Cardiac ventricle fibroblast (primary cell): Measurements from ENCODE around the gene MAN2B2. TPM values are rescaled to one million over a fixed set of nuclear protein-coding genes. Genes with fewer than 3 reads are reported as not detected.

Experiments
- total RNA-seq: library from RNA; depleted of rRNA; stranded (reverse); fragments of >200 nt; gene quantifications from 2 replicates; pipeline ENCODE4 v1.2.3, GENCODE V29; 2015

The MAN2B2 gene
- total RNA-seq = 35.3 and 46.8 TPM in 2 replicates

GRCh38 chr4:6574747-6575502 lies at the start of gene MAN2B2:
MAN2B2 (plus strand) TSS chr4:6575189; CDS start chr4:6575211, 22 bp downstream.

DNA sequence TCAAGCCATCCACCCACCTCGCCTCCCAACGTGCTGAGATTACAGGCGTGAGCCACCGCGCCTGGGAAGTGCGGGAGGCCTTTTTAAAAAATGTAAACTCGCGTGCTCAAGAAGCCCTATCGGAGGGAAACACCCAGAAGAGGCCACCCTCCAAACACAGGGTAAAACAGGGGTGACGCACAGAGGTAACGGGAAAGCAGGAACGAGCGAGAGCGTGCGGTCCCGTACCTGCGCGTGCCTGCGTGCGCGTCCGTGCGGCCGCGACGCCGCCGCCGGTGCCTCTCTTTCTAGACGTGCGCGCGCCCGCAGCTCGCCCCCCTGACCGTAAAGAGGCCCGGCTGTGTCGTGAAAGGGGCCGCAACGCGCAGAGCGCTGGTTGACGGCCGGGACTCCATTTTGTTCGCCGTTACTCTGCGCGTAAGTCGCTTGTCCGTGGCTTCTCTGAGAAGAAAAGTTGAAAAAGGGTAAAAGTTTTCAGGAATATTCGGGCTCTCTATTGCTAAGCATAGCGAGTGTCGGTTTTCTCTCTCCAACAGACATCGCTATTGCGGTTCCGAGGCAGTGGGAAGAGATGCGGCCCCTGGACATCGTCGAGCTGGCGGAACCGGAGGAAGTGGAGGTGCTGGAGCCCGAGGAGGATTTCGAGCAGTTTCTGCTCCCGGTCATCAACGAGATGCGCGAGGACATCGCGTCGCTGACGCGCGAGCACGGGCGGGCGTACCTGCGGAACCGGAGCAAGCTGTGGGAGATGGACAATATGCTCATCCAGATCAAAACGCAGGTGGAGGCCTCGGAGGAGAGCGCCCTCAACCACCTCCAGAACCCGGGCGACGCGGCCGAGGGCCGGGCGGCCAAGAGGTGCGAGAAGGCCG lies 65.5 kb downstream of the MAN2B2 start, which contains the start of gene MRFAP1:
TSS of gene MRFAP1 (plus strand) at position 394 of the 872 bp plus-strand sequence. CDS start at position 572, 178 bp downstream.

Other genes with a start within 250 kb of the MAN2B2 start
- not detected in 2 replicates for gene PPP2R2C, start 102.6 kb upstream of the MAN2B2 start, total RNA-seq
- gene MRFAP1, start 65.5 kb downstream of the MAN2B2 start, total RNA-seq = 197 and 211 TPM in 2 replicates
- 0.59 TPM in 1 of 2 replicates, not detected in the other for gene S100P, start 118.7 kb downstream of the MAN2B2 start, total RNA-seq
- 52.5 and 53.4 TPM in 2 replicates for gene MRFAP1L1, start 134.7 kb downstream of the MAN2B2 start, total RNA-seq
- 26.1 and 34.7 TPM in 2 replicates for gene BLOC1S4, start 141.0 kb downstream of the MAN2B2 start, total RNA-seq
- gene KIAA0232, start 207.5 kb downstream of the MAN2B2 start, total RNA-seq = 16.8 and 20.0 TPM in 2 replicates